Measurements from ENCODE around the gene ULBP2. TPM values are rescaled to one million over a fixed set of nuclear protein-coding genes. Genes with fewer than 3 reads are reported as not detected.
A peak's percentile ranks its signal among the peaks of the same experiment; 100 is the strongest.
"Not testable (repeated sequence)": the region's sequence is repeated elsewhere in the genome, so short reads cannot be mapped to it uniquely, and the experiment has no call there.

The ULBP2 gene
- polyA plus RNA-seq, 3 donors: 0.68 to 0.70 (median 0.68) TPM

DNA sequence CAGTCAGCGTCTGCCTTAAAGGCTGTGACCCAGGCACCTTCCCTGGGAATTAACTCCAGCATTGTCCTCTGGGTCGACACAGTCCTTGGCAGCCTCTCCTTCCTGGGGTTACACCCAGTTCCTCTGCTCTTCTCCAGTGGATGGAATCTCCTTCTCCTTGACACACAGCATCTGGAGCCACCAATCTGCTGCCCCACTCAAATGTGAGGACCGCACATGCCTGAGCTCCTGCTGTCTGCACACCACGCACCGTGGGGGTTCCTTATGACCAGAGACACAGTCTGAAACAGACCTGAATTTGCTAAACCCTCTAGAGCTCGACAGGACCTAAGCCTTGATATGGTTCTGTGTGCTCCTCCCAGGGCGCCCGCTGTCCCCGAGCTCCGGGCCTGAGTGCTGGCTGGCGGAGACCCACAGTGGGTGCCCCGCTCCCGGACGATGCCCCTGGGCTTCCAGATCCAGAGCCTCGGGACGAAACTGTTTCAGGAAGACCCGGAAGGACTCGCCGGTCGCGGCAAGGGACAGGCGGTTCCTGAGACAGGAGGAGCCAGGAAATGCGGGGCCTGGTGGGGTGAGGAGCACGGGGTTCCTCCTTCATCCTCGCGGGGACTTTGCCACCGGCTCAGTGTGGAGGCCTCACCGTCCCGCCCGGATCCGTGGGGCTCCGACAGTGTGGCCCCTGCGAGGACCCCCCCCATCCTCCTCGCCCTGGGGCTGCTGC is 16.4 kb upstream of the ULBP2 start:
- no peak for DNase-seq

DNA sequence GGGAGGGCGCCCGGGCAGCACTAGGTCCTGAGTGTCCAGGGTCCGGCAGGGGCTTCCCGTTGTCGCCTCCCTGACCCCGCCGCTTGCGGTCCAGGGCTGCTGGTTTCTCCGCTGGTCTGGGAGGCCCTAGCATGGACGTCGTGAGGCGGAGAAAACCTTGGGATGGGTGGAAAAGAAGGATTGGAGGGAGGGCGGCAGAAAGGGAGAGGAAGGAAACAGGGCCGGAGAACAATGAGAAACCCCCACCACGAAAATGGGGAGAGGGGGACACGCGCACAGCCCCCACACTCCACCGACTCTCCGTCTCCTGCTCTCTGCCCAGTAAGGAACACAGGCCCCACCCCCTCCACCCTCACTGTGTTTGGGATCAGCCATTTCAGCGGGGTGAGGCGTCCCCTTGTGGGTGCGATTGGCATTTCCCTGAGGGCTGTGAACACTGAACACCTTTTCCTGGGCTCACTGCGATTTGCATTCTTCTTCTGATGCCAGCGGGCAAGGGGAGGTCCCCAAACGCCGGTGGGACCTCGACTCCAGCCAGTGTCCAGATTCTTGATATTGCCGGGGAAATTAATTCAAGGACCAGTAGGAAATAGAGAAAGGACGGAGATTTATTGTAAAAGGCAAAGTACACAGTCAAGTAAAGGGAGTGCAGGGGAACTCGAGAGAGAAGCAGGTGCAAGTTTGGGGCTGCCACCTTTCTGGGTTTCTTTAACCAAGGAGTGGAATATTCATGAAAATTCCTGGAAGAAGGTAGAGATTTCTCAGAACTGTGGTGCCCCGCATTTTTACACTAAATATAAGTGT is 15.6 kb upstream of the ULBP2 start:
- DNase-seq: peak; percentile 80

DNA sequence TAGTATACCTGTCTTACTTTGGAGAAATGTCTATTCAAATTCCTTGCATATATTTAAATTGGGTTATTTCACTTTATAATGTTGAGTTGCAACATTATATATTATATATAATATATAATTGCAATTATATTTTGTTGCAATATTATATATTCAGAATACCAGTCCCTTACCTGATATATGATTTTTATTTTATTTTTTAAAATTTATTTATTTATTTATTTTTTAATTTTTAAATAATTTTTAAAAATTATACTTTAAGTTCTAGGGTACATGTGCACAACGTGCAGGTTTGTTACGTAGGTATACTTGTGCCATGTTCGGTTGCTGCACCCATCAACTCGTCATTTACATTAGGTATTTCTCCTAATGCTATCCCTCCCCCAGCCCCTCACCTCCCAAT is 14.8 kb upstream of the ULBP2 start:
- not testable (repeated sequence) for DNase-seq

DNA sequence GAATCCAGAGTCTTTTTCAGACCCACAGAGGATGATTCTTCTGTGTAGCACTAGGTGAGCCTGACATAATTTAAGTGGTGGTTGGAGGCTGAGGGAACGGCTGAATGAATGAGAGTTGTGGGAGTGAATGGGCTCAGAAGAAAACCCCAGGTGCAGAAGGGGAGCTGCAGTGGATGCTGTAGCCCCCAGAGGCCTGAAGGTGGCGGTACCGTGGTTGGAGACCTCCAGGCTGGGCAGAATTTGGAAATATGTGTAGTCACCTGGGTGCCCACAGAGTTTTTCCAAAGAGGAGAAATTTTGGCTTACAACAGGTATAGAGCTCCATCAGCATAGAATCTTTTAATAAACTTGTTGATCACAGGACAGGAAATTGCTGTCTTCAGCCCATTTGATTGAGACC is 12.4 kb upstream of the ULBP2 start:
- no peak for DNase-seq

DNA sequence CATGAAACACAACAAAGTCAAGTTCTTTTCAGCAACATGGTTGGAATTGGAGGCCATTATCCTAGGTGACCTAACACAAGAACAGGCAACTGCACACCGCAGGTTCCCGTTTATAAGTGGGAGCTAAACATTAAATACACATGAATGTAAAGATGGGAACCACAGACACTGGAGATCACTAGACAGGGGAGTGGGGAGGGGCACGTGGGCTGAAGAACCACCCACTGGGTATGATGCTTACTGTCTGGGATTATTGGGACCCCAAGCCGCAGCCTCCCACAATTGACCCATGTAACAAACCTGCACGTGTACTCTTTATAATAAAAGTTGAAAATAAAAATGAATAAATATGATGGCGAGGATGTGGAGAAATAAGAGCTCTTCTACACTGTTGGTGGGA is 10.3 kb upstream of the ULBP2 start:
- no peak for DNase-seq

DNA sequence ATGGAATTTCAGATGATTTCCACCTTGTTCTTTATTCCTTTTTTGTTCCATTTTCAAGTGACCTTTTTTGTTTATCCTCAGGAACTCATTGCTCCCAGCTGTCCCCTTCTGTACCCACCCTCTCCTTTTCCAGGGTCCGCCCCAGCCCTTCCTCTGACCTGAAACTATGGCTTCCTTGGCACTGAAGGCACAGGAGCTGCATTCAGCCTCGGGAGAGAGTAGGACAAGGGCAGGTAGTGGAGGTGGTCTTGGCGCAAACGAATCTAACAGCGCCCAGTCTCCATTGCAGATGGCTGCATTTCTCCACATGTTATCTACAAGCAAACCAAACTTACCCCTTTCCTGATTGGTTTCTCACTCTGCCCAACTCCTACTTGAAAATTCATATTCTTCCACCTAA is 8.8 kb upstream of the ULBP2 start:
- no peak for DNase-seq

DNA sequence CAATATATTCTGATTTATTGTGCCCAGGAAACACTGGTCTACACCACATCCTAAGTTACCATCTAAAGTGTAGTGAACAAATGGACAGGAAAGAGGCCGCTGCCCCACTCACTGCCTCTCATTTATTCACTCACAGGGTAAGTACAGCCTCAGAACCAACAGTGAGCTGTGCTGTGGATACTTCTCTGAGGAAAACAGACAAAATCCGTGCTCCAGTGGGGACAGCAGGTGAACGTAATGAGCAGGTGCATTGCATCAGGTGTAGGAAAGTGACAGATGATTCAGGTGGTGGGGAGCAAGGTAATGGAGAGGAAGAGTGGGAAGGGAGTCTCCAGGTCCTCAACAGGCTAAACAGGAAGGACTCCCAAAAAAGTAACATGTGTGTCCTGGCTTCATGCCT is 8.4 kb upstream of the ULBP2 start:
- DNase-seq: no peak

DNA sequence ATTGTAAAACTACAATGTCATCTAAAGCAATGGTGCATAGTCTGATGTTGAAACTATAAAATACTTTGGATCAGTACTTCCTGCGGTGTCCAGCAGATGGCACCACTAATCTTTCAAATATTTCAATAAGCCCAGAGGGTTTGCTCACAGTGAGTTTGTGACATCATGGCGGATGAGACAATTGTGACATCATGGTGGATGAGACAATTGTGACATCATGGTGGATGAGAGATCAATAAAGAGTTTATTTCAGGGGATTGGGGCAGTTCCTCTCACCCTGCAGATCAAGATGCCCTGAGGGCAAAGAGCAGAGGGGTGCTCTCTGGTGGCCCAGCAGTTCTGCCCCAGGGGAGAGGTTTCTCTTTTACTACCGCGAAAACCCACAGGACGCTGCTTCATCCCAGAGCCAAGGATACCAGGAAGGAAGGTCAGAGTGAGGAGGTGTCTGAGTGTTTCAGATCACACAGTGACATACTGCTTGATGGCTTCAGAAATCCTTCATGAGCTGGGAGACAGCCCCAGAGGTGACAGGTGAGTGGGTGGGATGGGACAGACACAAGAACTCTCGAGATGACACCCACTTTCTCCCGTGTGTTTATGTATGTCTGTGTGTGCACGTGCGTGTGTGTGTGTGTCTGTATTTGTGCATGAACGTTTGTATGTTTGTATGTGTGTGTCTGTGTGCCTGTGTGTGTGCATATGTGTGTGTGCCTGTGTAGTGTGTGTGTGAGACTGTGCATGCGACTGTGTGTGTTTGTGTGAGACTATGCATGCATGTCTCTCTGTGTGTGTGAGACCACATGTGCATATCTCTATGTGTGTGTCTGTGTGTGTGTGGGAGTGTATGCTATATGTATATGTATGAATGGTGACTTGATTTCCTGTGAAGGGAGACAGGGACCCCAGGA is 7.3 kb upstream of the ULBP2 start:
- DNase-seq: peak; percentile 58

DNA sequence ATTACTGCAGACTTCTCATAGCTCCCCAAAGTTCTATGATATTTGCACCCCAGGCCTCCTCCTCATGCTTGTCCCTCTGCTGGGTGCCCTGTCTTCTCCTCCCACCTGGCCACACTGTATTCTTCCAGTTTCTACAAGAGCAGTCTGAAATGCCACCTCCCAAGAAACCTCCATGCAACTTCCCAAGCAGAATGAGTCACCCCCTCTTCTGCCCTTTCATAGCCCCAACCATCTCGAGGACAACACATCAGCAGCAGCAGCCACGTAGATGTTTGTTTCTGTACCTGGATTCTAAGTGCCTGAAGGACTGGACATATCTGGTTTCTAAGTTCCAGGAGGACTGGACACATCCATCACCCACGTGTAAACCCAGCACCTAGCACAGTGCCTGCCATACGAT is 6.6 kb upstream of the ULBP2 start:
- DNase-seq: no peak

DNA sequence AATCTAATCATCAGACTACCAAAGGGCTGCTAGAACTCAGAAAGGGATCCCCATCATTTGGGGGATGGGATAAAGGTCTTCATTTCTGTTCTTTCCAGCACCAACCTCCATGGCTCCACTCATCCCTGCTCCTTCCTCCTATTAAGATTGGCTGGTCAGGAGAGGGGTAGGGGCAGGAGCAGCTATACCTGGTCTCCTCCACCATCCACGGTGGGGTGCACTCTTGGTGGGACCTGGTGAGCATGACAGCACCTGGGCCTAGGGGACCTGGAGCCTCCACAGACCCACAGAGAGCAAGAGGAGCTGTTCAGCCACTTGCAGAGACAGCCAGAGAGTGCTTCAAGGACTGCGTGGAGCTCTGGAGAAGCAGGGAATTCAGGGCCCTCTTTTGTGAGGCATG is 6.1 kb upstream of the ULBP2 start:
- no peak for DNase-seq

DNA sequence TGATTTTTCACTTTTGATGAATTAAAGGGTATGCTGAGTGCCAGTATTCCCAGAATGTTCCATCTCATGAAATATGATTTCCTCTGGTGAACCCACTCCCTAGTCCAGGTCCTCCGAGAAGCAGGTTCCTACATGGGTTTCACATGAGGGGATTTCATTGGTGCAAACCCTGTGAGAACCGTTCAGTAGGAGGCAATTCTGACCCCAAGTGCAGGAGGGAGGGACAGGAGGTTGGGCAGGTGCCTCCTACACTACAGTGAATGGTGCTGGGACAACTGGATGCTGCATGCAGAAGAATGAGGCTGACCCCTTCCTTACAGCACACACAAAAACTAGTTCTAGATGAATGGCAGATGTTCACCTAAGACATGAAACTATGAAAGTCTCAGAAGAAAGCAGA is 5.1 kb upstream of the ULBP2 start:
- DNase-seq: no peak

DNA sequence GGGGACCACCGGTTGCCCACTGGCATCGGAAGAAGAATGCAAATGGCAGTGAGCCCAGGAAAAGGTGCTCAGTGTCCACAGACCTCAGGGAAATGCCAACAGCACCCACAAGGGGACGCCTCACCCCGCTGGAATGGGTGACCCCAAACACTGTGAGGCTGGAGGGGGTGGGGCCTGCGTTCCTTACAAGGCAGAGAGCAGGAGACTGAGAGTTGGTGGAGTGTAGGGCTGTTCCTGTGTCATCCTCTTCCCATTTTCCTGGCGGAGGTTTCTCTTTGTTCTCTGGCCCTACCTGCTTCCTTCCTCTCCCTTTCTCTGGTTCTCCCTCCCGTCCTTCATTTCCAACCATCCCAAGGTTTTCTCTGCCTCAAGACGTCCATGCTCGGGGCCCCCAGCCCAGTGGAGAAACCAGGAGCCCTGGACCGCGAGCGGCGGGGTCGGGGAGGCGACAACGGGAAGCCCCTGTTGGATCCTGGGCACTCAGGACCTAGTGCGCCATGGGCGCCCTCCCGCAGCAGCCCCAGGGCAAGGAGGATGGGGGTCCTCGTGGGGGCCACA is 3.7 kb upstream of the ULBP2 start:
- DNase-seq: not testable (repeated sequence)

DNA sequence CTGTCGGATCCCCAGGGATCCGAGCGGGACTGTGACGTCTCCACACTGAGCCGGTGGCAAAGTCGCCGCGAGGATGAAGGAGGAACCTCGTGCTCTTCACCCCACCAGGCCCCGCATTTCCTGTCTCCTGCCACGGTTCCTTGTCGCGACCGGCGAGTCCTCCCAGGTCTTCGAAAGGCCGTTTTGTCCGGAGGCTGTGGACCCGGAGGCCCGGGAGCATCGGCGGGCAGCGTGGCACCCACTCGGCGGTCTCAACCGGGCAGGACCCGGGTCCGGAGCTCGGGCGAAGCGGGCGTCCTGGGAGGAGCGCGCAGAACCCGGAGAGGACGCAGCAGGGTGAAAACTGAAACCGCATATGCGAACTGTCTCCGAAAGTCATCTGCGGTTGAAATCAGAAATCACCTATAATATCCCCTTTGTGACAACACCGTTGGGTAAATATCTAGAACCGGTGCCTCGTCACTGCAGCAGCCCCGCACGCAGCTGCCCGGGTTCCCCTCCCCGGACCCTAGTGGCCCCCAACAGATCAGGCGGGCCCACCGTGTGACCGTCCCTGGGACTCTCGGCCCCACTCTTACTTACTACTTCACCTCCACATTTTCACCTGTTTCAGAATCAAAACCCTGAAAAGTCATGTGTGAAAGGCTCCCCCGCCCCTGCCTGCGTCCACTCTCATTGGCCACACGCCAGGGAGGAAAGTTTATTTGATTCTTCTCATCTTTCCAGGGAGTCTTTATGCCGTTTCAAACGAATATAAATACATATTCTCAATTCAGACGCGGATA is 3.1 kb upstream of the ULBP2 start:
- no peak for DNase-seq

DNA sequence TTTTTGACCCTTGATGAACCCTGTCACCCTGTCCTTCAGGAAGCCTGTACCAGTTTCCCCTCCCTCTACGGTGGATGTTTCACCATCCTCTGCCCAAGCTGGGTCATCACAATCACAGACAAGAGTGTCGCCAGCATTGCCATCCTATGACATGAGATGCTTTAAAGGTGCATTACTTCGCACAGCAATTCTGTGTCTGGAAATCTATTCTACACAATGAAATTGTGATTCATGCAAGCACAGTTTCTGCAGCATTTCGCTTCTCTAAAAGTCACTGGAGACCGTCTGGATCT is 2.5 kb upstream of the ULBP2 start:
- no peak for DNase-seq

DNA sequence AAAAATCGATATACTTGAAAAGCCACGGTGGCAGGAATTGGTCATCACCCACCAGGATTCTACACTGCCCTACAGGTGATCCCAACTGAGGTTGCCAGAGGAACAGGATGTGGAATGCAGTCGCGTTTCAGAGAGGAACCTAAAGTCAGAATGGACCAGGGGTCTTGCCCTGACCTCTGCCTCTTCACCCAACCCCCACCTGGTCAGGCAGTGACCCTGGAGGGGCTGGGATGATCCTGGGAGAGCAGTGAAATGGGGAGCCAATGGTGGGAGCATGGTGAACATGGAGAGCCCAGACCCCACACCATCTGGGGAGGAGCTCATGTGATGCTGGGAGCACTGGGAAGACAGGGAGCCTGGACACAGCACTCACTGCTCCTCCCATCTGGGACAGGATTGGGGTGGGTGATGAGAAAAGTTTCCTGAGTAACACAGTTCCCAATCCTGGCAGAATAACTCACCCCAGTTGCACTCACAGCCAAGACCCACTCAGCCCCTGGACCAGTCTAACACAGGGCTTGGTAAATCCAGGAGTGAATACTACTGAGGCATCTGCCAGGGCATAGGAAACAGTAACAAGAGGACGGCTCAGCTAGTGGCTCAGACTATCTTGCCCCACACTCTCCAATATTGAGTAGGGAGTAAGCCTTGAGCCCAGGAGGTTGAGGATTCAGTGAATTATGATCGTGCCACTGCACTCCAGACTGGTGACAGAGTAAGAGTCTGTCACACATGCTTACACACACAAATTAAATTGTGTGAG is 1.7 kb upstream of the ULBP2 start:
- no peak for DNase-seq

DNA sequence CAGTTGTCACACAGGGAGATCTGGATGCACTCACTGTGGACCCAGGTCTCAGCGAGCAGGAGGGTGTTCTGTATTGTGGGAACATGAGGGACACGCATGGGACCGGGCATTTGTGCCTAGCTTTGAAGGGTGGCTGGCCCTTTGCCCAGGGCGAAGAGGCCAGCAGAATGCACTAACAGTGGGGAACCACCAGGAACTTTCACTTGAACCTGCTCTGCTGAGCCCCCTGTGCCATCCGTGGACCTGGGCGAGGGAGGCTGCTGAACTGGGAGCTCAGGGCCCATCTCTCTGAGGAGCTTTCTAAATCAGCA is 1.2 kb upstream of the ULBP2 start:
- no peak for DNase-seq

DNA sequence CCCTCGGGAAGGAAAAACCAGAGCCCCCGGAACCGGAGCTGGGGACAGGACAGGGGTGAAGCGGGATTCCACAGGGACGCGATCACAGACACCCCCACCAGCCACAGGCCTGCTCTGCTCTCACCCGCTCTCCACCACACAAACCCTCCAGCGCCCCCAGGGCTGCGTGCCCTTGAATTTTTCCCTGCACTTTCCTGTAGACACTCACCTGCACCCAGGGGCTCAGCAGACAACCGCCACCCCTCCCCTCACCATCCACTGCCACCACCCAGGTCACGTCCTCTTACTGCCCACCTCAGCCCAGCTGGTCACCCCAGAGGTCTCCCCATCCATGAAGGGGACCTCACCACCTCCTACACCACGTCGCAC is 631 bp downstream of the ULBP2 start:
- no peak for DNase-seq

DNA sequence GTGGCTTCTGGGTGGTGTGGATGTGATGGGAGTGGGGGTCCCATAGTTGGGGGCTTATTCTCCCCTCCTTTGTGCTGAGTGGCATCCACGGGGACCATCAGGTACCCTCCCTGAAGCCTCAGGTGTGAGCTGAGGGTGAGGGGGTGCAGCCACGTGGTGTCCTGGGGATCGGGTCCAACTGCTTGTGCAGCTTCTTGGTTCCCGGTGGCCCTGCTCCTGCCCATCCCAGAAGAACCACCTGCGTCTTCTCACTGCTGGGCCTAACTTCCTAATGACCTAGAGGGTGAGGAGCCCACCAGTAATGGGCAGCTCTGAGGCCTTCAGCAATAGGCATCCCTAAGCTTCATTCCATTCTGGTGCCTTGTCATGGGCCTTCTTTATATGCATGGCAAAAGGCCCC is 1.5 kb downstream of the ULBP2 start:
- DNase-seq: not testable (repeated sequence)

DNA sequence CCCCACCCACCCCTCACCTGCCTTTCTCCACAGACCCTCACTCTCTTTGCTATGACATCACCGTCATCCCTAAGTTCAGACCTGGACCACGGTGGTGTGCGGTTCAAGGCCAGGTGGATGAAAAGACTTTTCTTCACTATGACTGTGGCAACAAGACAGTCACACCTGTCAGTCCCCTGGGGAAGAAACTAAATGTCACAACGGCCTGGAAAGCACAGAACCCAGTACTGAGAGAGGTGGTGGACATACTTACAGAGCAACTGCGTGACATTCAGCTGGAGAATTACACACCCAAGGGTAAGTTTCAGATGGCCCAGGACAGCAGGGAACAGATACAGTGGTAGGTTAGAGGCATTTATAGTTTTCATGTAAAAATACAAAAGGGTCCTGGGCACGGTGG is 3.5 kb downstream of the ULBP2 start:
- not testable (repeated sequence) for DNase-seq

DNA sequence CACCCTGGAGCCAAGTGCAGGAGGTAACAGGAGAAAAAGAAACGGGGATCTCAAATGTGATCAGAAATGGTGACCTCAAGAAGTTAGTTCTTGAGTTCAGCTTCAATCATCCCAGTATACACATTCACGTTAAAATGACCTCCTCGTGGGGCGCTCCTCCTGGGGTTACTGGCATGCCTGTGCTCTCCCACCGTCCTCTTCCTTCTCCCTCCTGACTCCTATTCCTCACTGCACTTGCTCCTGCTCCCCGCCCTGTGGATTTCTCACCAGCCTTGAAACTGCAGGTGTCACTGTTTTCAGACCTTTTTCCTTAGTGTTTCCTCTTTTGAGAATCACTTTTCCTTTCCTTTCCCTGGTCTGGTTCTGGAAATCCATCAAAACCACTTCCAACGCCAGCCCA is 4.8 kb downstream of the ULBP2 start:
- not testable (repeated sequence) for DNase-seq

DNA sequence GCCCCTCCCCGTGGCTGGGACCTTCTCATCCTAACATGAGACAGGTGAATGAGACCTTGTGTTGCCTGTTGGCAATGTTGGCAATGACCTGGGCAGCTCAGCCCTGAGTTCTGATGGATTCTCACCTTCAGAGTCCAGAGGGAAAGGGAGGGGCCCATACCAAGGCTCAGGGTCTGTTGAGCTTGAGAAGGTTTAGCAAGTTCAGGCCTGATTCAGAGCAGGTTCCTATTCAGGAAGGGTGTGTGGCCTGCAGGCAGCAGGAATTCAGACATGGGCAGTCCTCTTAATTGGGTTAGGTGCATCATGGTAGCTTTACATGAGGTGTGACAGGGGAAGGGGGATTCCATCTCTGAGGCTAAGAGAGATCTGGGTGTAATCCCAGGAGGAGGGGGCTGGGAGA is 5.7 kb downstream of the ULBP2 start:
- DNase-seq: not testable (repeated sequence)
